DMS 273 (cell line): ENCODE data around the gene REV1.
A peak's percentile ranks its signal among the peaks of the same experiment; 100 is the strongest.
"Not testable (repeated sequence)": the region's sequence is repeated elsewhere in the genome, so short reads cannot be mapped to it uniquely, and the experiment has no call there.

Source experiments
- DNase-seq: peaks from one replicate; lab custom pipeline; 2025; ENCODE audit not compliant: unreplicated experiment; lab: John Stamatoyannopoulos, UW

The REV1 gene

DNA sequence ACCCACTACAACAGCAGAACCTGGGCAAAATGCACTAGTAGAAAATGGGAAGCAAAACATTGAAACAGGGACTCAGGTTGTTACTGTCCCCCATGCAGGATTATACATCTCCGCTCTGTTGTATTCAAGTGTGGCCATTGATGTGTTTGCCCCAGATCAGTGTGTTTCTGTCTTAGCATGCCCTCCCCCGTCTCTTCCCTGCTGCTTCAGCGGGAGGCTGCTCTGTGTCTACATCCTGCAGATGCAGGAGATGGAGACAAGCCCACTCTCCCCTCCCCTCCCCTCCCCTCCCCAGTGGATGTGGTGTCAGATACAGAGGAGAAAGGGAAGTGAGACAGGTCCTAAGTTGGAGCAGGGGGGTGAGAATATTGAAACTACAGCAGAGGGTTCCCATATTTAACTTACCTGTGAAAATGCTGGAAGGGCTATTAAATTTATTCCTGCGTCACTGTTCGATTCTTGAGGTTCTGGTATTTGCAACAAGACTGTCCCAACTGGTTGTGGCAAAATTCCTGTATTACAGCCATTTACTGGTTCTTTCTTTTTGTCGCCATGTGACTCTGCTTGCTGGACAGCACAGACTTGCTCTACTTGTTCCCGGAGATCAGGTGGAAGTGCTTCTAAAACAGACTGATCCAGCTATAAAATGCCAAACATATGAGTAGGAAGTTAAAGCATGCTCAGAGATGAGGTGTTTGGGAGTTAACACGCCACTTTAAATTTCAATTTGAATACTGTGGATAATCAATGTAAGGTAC is 85.6 kb downstream of the REV1 start:
- no peak for DNase-seq

DNA sequence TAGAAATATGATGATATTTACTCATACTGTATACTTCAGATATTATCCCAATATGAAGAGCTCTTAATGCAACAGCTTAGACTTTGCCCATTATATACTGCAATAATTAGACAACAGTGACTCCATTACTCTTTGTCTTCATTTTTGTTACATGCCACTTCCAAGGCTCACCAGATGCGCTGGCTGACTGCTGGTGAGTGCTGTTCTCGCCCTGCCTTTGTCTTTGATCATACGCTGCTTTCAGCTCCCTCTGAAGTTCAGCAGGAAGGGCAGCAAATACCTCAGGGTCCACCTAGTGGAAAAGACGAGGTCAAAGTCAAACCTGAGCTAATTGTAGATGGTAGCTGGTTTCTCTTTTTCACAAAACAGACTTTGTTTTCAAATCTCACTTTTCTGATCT is 86.3 kb downstream of the REV1 start:
- DNase-seq = peak; percentile 11

DNA sequence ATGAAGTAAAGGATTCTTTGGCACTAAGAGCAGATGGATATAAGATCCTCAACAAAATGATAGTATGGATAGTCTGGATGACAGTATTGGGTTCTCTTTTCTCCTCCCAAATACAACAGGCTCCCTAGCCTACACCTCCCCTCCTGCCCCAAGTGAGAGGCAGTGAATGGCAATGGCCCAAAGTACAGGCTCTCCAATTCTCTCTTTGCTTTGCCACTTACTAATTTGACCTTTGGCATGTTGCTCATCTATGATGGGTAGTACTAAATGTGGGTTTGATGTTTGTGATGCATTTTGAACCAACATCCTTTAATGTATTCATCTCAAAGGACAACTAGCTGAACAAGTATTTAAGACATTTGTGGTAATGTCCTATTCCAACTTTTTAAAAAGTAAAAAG is 86.7 kb downstream of the REV1 start:
- no peak for DNase-seq

GRCh38 chr2:99401841-99402240 is 88.0 kb downstream of the REV1 start:
- DNase-seq = no peak

DNA sequence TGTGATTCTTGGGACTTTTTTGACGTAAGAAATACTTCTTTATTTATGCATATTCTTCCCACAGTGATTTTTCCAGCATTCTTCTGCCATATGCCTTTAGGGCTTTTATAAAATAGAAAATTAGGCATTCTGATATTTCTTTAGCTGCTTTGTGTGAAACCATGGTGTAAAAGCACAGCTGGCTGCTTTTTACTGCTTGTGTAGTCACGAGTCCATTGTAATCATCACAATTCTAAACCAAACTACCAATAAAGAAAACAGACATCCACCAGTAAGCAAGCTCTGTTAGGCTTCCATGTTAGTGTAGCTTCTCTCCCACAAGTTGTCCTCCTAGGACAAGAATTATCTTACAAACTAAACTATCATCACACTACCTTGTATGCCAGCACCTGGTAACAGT is 90.0 kb downstream of the REV1 start:
- DNase-seq = no peak

GRCh38 chr2:99399063-99399462 is 90.8 kb downstream of the REV1 start:
- DNase-seq = no peak

DNA sequence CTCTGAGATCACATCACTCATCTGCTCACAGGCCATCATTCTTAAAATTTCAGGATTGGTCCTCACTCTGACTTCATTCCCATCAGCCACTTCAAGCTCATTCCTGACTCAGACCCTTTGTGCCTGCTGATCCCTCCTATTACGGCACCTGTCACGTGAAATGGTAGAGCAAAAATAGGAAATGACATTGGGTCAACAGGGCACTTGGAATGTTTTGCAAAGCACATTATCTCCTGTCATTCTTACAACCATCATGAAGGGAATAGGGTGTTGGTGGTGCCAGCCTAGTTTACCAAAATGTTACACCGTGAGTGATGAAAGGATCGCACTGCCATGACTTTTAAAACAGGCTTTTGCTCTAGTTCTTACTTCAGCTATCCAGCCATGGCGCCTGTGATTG is 91.5 kb downstream of the REV1 start:
- DNase-seq = no peak

GRCh38 chr2:99397266-99397920 is 92.4 kb downstream of the REV1 start:
- peak; percentile 5 for DNase-seq

- no peak for DNase-seq
Observed at GRCh38 chr2:99395589-99396130, 94.2 kb downstream of the REV1 start.

DNA sequence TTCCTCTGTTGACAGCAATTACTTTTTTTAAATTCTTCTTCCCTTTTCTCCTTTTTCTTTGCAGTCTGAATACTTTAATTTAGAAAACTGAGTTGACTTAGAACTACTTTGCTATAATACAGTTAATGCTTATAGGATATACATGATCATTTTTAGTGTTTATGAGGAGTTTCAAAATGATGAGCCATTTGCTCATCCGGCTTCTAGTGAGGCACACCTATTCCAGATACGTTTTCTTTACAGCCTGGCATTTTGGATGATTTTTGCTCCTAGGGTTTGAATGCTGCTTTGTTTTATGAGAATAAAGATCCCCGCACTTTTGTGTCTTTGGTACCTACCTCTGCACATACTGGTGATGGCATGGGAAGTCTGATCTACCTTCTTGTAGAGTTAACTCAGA is 99.9 kb downstream of the REV1 start:
- DNase-seq = no peak

DNA sequence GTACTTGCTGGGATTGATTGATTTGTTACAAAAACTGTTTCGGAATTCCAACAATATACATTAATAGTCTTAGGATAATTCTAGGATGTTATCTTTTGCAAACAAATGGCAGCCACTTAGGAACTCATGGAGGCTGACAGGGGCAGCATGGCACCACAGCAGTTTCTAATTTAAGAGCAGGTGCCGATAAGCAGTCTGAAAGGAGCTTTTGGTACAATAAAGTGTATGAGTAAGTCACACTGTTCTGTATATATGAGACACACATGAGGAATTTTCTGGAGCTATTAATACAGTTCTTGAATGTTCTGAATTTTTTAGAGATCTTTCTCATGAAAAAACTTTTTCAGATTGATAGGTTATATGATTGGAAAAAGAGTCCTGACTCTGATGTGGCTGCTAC is 100.4 kb downstream of the REV1 start:
- no peak for DNase-seq

GRCh38 chr2:99388892-99389291 is 100.9 kb downstream of the REV1 start:
- no peak for DNase-seq

- DNase-seq = no peak
Observed at GRCh38 chr2:99386011-99386410, 103.8 kb downstream of the REV1 start.

DNA sequence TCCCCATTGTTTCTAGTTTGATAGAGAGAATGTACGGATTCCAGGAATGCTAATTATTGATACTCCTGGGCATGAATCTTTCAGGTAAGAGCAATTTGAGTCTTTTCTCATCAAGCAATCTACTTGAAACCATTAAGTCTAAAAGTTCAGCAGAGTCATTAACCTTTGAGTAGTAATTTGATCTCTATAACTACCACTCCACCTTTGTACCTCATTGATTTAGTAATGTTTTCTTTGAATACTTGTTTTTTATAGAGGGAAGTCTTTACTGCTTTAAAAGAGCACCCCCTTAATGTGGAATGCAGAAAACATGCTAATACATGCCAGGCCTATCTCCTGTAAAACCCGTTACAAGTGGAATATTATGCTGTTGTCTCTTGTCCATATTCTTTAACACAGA is 107.7 kb downstream of the REV1 start:
- no peak for DNase-seq

DNA sequence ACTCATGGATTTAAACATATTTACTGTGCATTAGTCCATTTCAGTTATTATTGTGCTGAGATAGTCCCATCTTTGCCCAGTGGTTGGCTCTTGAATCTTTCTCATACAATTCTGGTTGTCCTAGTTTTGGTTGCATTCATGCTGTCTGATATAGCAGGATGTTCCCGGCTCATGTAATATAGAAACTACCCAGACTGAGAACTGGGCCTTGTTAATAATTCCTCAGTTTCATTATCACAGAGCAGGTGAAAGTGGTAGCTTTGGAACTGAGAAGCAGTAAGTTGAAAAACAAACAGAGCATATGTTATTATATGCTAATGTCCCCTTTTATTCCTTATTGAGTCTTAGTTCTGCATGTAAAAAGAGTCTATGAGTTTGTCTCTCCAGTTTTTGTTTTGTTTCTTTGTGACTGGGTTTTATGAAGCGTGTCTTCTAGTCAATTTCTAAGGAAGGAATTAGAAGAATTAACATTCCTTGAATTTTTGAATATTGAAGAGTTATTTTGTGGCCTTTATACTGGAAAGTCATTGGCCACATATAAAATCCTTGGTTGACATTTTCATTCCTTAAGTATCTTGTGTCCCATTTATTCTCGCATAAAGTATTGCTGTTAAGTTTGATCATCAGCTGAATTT is 109.3 kb downstream of the REV1 start:
- no peak for DNase-seq

- DNase-seq = no peak
Observed at GRCh38 chr2:99377879-99378278, 111.9 kb downstream of the REV1 start.

- no peak for DNase-seq
Observed at GRCh38 chr2:99376254-99376864, 113.5 kb downstream of the REV1 start.

GRCh38 chr2:99374747-99375146 is 115.1 kb downstream of the REV1 start:
- DNase-seq = no peak

GRCh38 chr2:99373144-99373543 is 116.7 kb downstream of the REV1 start:
- DNase-seq = no peak

DNA sequence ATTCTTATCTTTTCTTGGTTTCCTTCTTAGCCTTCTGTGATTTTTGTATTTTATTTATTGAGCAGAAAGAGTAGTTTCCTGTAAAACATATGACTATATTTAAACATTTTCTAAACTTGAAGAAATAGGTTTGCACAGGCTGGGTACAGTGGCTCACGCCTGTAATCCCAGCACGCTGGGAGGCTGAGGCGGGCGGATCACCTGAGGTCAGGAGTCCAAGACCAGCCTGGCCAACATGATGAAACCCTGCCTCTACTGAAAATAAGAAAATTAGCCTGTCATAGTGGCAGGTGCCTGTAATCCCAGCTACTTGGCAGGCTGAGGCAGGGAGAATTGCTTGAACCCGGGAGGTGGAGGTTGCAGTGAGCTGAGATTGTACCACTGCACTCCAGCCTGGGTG is 121.0 kb downstream of the REV1 start:
- DNase-seq = not testable (repeated sequence)

GRCh38 chr2:99365661-99366060 is 124.2 kb downstream of the REV1 start:
- no peak for DNase-seq

DNA sequence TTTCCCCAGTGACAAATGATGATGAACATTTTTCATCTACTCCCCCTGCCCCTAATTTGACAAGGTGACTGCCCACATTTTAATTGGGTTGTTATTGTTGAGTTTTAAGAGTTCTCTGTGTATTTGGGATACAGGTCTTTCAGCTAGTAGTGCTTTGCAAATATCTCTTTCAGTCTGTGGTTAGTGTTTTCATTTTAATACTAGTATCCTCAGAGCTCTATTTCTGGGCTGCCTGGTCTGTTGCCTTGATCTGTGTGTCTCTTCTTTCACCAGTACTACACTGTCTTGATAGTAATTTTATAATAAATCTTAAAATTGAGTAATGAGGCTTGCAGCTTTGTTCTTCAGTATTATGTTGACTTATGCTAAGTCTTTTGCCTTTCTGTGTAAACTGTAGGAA is 133.0 kb downstream of the REV1 start:
- no peak for DNase-seq
